ENCODE data around the gene ZNF337.
"Not testable (repeated sequence)": the region's sequence is repeated elsewhere in the genome, so short reads cannot be mapped to it uniquely, and the experiment has no call there.

ZNF337 gene

GRCh38 chr20:25733903-25734302, 37.2 kb upstream of the ZNF337 start:
- H3K4me3 ChIP-seq (ENCODE audit: low read depth, low read length) = no peak overlapping the region
- TF ChIP-seq CTCF (IDR thresholded peaks at IDR 0.05; ENCODE audit: low read depth, low read length) = no peak

GRCh38 chr20:25730862-25731261, 34.2 kb upstream of the ZNF337 start:
- H3K4me3 ChIP-seq (ENCODE audit: low read depth, low read length) = no peak overlapping the region

GRCh38 chr20:25726357-25726756, 29.7 kb upstream of the ZNF337 start:
- no peak overlapping the region for H3K4me3 ChIP-seq (ENCODE audit: low read depth, low read length)
- TF ChIP-seq CTCF (IDR thresholded peaks at IDR 0.05; ENCODE audit: low read depth, low read length) = no peak

More at GRCh38 chr20:25730862-25731261, 34.2 kb upstream of the ZNF337 start:
- TF ChIP-seq CTCF (IDR thresholded peaks at IDR 0.05; ENCODE audit: low read depth, low read length) = no peak

- no peak for TF ChIP-seq CTCF (IDR thresholded peaks at IDR 0.05; ENCODE audit: low read depth, low read length)
Observed at GRCh38 chr20:25725639-25726038, 29.0 kb upstream of the ZNF337 start.

GRCh38 chr20:25723975-25724374, 27.3 kb upstream of the ZNF337 start:
- no peak for TF ChIP-seq CTCF (IDR thresholded peaks at IDR 0.05; ENCODE audit: low read depth, low read length)
- no peak overlapping the region for H3K4me3 ChIP-seq (ENCODE audit: low read depth, low read length)

More at GRCh38 chr20:25725639-25726038, 29.0 kb upstream of the ZNF337 start:
- no peak overlapping the region for H3K4me3 ChIP-seq (ENCODE audit: low read depth, low read length)

GRCh38 chr20:25720285-25720684, 23.6 kb upstream of the ZNF337 start:
- H3K4me3 ChIP-seq (ENCODE audit: low read depth, low read length) = no peak overlapping the region
- TF ChIP-seq CTCF (IDR thresholded peaks at IDR 0.05; ENCODE audit: low read depth, low read length) = no peak

GRCh38 chr20:25718896-25719809, 22.5 kb upstream of the ZNF337 start:
- not testable (repeated sequence) for H3K4me3 ChIP-seq (ENCODE audit: low read depth, low read length)
